ENCODE data around the gene DCLRE1A.
"Not testable (repeated sequence)": the region's sequence is repeated elsewhere in the genome, so short reads cannot be mapped to it uniquely, and the experiment has no call there.

DCLRE1A gene

DNA sequence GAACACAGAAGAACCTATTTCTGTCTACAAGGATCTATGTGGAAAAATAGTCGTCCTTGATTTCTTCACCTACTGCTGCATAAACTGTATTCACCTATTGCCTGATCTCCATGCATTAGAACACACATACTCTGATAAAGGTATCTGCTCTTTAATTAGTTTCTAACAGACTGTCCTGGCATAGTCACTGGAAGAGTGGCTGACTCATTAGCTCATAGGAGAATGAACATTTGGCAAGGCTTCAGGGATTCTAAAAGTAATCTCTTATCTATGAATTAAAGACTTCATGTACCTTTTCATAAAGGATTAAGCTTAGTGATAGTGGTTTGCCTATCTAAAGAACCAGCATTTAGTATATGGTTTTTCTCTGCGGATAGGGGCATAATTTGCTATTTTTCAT, 4.7 kb upstream of the DCLRE1A start:
- DNase-seq (ENCODE audit: low read depth in 2 of 2), result no peak

DNA sequence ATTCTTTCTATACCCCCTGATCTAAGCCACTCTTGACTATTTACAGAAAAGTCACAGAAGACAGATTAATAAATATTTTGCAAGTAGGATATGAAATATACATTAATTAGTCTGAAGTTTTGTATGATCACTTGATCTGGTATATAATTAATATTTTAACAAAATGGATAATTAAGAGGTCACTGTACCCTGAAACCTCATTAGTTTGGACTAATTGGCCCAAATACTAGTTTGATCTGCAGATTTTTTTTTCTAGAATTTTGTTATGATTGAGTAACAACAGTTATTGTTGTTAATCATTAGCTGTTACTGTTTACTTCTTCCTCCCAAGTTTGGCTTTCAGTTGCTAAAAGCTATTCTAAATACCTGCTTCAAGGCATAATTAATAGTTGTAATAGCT, 3.3 kb upstream of the DCLRE1A start:
- no peak for DNase-seq (ENCODE audit: low read depth in 2 of 2)

DNA sequence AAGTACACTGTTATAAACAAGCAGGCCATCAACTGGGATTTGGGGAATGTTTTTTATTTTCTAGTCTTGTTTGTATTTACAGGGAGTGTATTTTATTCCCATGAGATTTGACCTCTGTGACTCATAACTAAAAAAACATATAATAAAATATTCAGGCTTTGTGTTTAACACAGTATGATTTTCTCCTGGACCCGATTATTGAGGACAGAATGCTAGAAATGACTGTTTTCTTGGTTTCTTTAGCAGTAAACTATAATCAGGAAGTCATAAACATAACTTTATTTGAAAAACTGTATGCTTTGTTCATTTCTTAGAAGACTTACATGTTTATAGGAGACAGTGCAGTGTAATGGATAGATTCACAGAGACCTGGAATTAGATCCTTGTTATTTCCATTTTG, 2.7 kb upstream of the DCLRE1A start:
- DNase-seq (ENCODE audit: low read depth in 2 of 2), result no peak

DNA sequence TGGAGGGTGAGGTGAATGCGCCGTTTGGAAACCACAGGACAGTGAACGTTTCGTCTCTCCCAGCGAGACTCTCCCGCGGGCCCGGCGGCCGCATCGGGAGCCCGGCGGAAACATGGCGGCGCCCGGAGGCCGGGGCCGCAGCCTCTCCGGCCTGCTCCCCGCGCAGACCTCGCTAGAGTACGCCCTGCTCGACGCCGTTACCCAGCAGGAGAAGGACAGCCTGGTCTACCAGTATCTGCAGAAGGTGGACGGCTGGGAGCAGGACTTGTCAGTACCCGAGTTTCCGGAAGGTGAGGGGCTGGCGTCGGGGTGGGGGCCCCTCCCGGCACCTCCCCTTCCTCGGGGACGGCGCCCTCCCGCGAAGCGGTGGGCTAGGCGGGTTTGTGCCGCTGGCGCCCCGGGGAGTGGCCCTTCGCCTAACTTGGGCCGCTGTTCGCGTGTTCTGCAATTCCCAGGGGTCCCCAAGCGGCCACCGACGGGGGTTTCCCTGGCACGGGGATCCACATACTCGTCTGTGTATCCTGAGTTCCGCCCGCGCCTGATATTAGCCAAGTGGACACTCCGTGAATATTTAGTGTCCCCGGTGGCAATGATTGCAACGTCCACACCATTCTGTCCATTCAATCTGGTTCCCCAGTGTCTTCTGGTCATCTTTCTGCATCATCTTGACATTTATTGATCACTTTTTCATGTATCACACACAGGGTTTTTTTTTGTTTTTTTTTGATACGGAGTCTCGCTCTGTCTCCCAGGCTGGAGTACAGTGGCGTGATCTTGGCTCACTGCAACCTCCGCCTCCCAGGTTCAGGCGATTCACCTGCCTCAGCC, 1.1 kb upstream of the DCLRE1A start:
- no peak for DNase-seq (ENCODE audit: low read depth in 2 of 2)

DNA sequence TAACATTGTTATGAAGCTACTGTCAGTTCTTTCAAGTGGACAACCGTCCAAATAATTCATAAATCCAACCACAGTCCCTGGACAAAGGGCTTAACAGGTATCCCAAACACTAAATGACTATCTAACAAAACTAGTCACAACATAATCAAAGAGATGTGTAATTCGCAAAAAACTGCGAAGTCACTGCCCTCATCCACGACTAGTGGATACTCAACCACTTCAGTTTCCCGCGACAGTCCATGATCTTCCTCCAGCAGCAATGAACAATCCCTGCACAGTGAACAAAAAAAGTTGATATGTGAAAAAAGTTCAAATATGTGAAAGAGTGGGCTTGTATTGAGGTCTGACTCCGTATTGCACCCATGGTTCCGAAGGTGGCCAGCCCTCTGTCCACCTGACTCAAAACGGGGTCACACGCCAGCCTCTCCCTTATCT, 287 bp downstream of the DCLRE1A start:
- DNase-seq (ENCODE audit: low read depth in 2 of 2), result no peak

DNA sequence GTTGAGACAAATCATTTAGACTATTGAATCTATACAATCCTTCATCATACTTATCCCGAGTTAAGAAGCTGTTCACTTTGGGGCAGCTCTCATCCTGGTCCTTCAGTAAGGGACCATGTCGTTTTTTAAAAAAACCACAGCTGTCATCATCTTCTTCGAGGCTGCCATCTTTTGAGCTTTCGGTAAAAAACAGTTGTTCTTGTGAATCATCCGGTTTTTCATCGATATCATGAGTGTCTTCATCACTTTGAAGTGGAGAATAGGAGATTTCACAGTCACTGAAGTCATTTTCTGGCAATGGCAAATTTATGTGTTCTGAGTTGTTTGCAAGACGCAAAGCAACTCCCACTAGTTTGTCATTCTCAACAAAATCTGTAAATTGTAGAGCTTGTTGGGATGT, 3.9 kb downstream of the DCLRE1A start:
- DNase-seq (ENCODE audit: low read depth in 2 of 2), result no peak

DNA sequence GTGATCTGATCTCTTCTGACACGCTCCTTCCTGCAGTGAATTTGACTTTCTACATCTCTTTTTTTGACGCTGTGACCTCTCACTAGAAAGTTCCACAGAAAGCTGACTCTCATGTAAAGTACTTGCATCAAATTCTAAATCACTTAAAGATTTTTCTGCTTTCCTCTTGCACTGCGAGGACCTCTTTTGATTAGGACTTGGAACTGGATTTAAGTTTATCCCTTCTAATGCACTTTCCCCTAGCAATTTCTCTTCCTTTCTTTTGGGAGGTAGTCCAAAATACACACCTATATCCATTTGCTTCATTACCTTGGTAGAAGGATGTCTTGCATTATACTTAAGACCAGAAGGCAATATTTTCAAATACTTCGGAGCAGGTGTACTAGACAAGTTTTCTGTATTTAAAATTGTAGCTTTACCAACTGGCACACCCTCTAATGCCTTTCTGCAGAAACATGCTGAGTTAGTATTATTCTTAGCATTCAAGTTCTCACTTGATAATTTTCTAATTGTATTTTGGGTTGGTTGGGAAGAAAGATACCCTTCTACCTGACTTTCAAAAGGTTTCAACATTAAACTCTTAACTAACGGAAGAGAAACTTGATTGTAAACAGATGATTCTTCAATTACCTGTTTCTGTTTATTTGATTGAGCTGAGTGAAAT, 4.6 kb downstream of the DCLRE1A start:
- no peak for DNase-seq (ENCODE audit: low read depth in 2 of 2)

DNA sequence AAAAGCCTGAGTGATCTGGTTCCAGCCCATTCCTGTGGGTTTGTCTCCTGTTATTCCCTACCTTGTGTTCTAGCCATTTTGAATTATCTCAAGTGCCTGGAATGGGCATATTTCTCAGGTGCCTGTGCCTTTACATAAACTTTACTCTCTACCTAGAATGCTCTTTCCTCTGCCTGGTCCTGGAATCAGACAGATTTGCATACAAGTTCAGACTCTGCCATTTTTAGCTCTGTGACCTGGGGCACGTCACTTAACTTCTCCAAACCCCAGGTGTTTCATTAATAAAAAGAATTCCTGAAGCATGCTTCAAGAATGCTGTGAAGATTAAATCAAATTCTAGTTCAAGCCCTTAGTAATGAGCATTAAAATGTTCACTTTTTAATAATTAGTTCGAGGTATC, 7.8 kb downstream of the DCLRE1A start:
- DNase-seq (ENCODE audit: low read depth in 2 of 2), result no peak

DNA sequence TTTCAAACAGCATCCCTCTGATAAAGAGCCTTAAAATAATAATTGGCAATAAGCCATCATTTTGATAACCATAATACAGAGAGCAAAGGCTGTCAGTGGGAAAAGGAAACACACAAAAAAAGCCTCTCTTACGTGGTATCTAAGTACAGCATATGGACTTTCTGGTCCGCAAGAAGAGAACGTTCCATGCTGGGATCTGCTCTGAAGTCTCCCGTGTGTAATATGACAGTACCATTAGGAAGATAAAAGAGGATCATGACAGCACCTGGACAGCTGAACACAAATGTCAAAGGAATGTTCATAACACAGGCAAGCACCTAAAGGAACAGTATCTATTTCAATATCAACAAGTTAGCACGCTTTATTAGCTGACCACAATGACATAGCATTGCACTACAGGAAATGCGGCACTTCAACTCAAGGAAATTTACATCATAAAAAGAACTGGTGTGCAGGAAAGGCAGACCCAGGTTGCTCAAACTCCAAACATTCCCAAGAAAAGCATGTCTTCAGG, 9.9 kb downstream of the DCLRE1A start:
- no peak for DNase-seq (ENCODE audit: low read depth in 2 of 2)

DNA sequence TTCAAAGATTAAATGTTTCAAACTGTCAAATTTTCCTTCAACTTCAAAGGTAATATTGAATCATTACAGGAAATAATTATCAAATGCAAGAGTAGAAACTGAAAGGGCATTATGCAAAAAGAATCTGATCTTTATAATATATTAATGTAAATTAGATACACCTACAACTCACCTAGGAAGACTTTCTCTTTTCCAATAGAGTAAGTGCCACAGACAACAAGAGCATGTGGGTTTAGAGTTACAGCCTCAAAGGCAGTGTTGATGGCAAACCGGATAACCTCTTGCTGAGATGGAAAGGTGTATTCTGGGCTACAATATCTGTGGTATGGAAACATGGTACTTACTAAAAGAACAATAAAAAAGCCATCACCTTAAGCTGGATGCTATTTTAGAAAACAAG, 11.7 kb downstream of the DCLRE1A start:
- no peak for DNase-seq (ENCODE audit: low read depth in 2 of 2)

DNA sequence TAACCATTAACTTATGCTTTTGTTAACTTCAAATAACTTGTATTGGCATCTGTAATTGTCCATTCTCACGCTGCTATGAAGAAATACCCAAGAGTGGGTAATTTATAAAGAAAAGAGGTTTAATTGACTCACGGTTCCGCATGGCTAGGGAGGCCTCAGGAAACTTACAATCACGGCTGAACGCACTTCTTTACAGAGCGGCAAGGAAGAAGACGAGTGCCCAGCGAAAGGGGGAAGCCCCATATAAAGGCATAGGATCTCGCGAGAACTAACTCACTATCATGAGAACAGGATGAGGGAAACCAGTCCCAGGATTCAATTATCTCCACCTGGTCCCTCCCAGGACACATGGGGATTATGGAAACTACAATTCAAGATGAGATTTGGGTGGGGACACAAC, 25.3 kb downstream of the DCLRE1A start:
- DNase-seq (ENCODE audit: low read depth in 2 of 2), result not testable (repeated sequence)

DNA sequence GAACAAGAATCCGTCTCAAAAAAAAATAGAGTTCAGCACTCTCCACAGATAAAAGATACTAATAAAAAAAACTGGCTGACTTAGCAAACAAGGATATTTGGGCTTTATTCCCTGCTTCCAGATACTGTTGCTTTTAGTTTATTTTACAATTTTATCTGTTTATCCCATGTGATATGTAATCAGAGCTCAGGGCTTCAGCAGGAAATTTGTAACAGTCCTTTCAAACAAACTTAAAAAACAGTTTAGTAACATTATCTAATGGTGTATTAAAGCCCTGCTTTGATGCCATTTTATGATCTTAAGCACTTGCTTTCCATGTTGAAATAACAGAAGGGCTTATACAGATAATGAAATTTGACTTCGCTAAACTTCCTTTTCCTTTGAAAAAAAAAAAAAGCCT, 28.1 kb downstream of the DCLRE1A start:
- DNase-seq (ENCODE audit: low read depth in 2 of 2), result no peak

DNA sequence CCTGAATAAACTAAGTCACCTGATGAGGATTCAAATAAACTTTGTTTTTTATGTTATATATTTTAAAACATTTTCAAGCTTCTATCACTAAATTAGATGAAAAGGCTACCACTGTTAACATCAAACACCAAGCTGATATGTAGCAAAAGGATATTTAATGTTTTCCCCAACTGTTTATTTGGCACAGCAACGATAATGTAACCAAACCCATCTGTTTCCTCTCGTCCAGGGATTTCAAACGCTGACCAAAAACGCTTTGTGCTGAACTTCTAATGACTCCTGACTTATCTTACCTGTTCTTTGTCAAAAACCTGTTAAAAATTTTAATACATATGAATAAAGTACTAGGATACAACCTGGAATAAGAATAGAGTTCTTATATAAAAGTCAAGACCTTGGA, 30.5 kb downstream of the DCLRE1A start:
- DNase-seq (ENCODE audit: low read depth in 2 of 2), result no peak

DNA sequence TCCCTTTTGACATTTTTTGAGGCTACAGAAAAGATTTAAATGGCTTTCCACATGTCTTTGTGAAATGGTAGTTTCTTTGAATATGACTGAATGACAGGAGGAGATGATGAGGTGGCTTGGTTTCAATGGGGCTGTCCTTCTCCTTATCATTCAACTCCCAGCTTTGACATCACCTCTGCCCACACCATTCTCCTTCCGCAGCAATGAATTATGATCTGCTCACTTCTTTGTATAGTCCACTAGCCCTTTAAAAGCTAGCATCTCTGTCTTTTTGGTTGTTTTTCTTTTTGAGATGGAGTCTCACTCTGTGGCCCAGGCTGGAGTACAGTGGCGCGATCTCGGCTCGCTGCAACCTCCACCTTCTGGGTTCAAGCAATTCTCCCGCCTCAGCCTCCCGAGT, 31.7 kb downstream of the DCLRE1A start:
- DNase-seq (ENCODE audit: low read depth in 2 of 2), result no peak

DNA sequence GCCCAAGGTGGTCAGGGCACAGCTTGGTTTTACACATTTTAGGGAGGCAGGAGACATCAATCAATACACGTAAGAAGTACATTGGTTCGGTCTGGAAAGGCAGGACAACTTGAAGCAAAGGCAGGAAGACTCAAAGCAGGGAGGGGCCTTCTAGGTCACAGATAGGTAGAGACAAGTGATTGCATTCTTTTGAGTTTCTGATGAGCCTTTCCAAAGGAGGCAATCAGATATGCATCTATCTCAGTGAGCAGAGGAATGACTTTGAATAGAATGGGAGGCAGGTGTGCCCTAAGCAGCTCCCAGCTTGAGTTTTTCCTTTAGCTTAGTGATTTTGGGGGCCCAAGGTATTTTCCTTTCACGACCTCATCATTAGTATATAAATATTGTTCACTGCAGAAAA, 32.6 kb downstream of the DCLRE1A start:
- DNase-seq (ENCODE audit: low read depth in 2 of 2), result not testable (repeated sequence)

DNA sequence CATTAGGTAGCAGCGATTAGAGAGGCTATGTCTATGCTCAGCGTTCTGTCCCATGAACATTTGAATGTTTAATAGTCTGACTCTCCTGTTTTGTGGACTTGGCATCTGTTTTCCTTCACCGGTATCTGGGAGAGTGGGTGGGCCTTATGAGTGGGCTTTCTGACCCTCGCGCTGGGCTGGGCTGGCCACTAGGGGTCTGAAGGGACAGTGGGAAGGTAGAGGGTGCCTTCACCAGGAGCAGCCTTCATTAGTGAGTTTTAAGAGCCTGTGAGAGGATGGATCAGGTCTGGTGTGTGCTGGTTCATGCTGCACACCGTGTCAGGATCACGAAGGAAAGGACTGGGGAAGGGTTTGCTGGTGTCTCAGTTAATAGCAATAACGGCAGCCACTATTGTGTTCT, 33.4 kb downstream of the DCLRE1A start:
- no peak for DNase-seq (ENCODE audit: low read depth in 2 of 2)

DNA sequence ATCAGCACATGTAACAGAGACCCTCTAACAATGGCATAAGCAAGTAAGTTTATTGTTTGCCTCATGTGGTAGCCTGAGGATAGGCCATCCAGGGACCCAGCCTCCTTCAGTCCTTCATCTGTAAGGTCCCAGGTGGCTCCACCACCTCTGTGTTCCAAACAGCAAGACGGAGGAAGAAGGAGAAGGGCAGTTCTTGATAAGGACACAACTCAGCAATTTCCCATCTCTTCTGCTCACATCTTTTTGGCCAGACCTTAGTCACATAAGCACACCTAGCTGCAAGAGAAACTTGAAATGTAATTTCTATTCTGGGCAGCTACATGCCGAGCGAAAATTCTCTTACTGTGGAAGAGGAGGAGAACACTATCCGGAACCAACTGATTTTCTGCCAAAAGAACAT, 33.9 kb downstream of the DCLRE1A start:
- no peak for DNase-seq (ENCODE audit: low read depth in 2 of 2)

DNA sequence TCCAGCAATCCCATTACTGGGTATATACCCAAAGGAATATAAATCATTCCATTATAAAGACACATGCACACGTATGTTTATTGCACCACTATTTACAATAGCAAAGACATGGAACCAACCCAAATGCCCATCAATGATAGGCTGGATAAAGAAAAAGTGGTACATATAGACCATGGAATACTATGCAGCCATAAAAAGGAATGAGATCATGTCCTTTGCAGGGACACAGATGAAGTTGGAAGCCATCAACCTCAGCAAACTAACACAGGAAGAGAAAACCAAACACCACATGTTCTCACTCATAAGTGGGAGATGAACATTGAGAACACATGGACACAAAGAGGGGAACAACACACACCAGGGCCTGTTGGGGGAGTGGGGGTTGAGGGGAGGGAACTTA, 39.2 kb downstream of the DCLRE1A start:
- not testable (repeated sequence) for DNase-seq (ENCODE audit: low read depth in 2 of 2)

DNA sequence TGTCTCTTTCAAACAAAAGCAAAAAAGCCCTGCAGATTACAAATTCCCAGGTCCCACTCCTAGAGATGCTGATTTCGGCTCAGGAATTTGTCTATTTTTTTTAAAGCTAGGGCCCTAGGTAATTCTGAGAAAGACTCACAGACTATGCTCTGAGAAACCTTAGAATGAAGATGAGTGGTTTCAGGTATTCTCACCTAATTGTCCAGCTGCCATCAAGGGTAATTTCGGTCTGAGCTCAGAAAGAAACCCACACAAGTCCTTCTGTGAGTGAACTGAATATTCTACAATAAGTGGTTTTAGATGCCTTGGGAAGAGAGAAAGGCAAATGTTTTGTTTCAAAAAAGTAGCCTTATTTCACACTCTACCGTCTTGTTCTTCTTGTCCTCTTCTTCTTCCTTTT, 45.7 kb downstream of the DCLRE1A start:
- no peak for DNase-seq (ENCODE audit: low read depth in 2 of 2)

DNA sequence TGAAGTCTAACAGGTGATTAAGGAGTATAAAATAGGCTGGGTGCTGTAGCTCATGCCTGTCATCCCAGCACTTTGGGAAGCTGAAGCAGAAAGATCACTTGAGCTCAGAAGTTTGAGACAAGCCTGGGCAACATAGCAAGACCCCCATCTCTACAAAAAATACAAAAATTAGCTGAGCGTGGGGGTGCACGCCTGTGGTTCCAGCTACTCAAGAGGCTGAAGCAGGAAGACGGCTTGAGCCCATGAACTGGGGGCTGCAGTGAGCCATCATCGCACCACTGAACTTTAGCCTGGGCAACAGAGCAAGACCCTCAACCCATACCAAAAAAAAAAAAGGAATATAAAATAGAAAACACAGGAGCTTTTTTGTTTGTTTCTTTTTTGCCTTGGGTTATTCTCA, 47.4 kb downstream of the DCLRE1A start:
- DNase-seq (ENCODE audit: low read depth in 2 of 2), result no peak

DNA sequence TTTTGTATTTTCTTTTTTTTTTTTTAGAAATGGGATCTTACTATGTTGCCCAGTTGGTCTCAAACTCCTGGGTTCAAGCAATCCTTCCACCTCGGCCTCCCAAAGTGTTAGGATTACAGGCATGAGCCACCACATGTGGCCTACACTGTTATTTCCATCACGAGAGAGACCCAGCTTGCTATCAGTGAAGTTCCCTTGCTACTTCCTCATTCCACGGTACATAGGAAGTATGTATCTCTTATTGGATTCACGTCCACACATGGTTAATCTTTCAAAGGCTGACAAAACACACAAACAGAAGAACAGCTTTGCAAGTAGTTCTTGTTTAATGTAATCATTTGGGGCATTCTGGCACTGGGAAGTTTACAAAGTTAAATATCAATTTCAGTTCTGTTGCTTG, 50.9 kb downstream of the DCLRE1A start:
- no peak for DNase-seq (ENCODE audit: low read depth in 2 of 2)

DNA sequence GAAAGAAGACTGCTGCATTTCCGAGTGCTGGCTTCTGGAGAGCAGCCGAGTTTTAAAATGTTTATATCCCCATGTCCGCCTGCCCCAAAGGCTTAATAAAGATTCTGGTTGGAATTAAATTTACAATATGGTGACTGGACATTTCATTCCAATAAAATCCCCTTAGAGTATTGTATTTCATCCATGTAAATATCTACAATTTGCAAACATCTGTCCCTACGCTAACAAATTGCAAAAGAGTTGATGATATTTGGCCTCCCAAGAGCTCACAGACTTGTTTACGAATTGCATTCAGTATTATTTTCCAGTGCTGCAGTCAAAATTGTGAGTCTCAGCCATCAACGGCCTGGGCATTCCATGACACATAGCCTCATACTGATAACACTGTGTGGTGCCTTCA, 52.3 kb downstream of the DCLRE1A start:
- no peak for DNase-seq (ENCODE audit: low read depth in 2 of 2)

DNA sequence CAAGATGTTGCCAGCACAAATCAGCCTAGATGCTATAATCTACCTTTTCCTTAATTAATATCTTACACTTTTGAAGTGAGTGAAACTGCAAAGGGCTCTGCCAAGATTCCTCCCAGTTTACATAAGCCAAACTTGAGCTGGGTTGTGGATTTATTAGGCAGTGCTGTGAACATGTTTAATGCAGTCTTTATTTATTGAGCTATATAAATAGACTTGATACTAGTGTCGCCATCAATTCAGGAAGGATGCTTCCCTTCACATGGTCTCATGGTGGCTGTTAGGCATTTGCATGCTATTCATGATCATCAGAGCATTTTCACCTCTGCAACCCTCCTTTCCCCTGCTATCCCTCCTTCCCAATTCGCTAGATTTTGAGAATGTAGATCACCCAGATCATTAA, 62.2 kb downstream of the DCLRE1A start:
- DNase-seq (ENCODE audit: low read depth in 2 of 2), result no peak
